HEK293T (cell line): ENCODE data around the gene MICU1.
"Not testable (repeated sequence)": the region's sequence is repeated elsewhere in the genome, so short reads cannot be mapped to it uniquely, and the experiment has no call there.

Experiments used
- CTCF ChIA-PET: fragments of 350-600 bp; formaldehyde crosslinking; extraction: SDS; loops from one replicate; lab custom pipeline; 2021; ENCODE audit warnings: antibody characterized with exemption, inconsistent platforms; lab: Yijun Ruan, JAX
- POLR2A ChIA-PET: fragments of 350-600 bp; formaldehyde crosslinking; extraction: SDS; loops from one replicate; lab custom pipeline; 2020; ENCODE audit warnings: antibody characterized with exemption, inconsistent platforms; lab: Yijun Ruan, JAX
- DNase-seq: peaks from one replicate; pipeline ENCODE4 v3.0.0; 2012; ENCODE audit warnings: mixed read lengths; ENCODE audit errors: extremely low spot score
- ARNT ChIP-seq: fragments of 450-650 bp; IDR thresholded peaks from 2 replicates; pipeline ENCODE4 v1.6.1; 2017; ENCODE audit warnings: mild to moderate bottlenecking
- BHLHE40 ChIP-seq: fragments of 450-650 bp; IDR thresholded peaks from 2 replicates; pipeline ENCODE4 v1.6.1; 2016; ENCODE audit warnings: mild to moderate bottlenecking, moderate library complexity, borderline replicate concordance
- CTBP1 ChIP-seq: fragments of 450-650 bp; IDR thresholded peaks from 2 replicates; pipeline ENCODE4 v1.6.1; 2016; ENCODE audit warnings: borderline replicate concordance
- ELF4 ChIP-seq: fragments of 450-650 bp; IDR thresholded peaks from 2 replicates; pipeline ENCODE4 v1.6.1; 2017; ENCODE audit warnings: antibody characterized with exemption
- FOXA1 ChIP-seq: fragments of 450-650 bp; IDR thresholded peaks from 2 replicates; pipeline ENCODE4 v1.6.1; 2016; ENCODE audit warnings: mild to moderate bottlenecking
- FOXK2 ChIP-seq: fragments of 450-650 bp; IDR thresholded peaks from 2 replicates; pipeline ENCODE4 v1.6.1; 2016; ENCODE audit warnings: mild to moderate bottlenecking
- FOXM1 ChIP-seq: fragments of 450-650 bp; IDR thresholded peaks from 2 replicates; pipeline ENCODE4 v1.6.1; 2017; ENCODE audit warnings: mild to moderate bottlenecking, borderline replicate concordance
- HDGF ChIP-seq: fragments of 450-650 bp; IDR thresholded peaks from 2 replicates; pipeline ENCODE4 v1.6.1; 2017; ENCODE audit warnings: antibody characterized with exemption, borderline replicate concordance
- L3MBTL2 ChIP-seq: fragments of 450-650 bp; conservative IDR thresholded peaks from 2 replicates; pipeline ENCODE4 v1.6.1; 2016; ENCODE audit warnings: mild to moderate bottlenecking
- LEF1 ChIP-seq: fragments of 450-650 bp; IDR thresholded peaks from 2 replicates; pipeline ENCODE4 v1.6.1; 2017; ENCODE audit warnings: mild to moderate bottlenecking, borderline replicate concordance
- NFRKB ChIP-seq: fragments of 450-650 bp; IDR thresholded peaks from 2 replicates; pipeline ENCODE4 v1.6.1; 2016; ENCODE audit warnings: mild to moderate bottlenecking, moderate library complexity
- SP1 ChIP-seq: fragments of 450-650 bp; IDR thresholded peaks from 2 replicates; pipeline ENCODE4 v1.6.1; 2017
- SUZ12 ChIP-seq: fragments of 450-650 bp; IDR thresholded peaks from 2 replicates; pipeline ENCODE4 v1.6.1; 2016; ENCODE audit warnings: mild to moderate bottlenecking
- TARDBP ChIP-seq: fragments of 450-650 bp; IDR thresholded peaks from 2 replicates; pipeline ENCODE4 v1.6.1; 2016
- ZNF384 ChIP-seq: fragments of 450-650 bp; IDR thresholded peaks from 2 replicates; pipeline ENCODE4 v1.6.1; 2016
- TF ChIP-seq, protein P1 (sequence below): fragments of 450-650 bp; IDR thresholded peaks from 2 replicates; pipeline ENCODE4 v1.6.1; 2016

The MICU1 gene

DNA sequence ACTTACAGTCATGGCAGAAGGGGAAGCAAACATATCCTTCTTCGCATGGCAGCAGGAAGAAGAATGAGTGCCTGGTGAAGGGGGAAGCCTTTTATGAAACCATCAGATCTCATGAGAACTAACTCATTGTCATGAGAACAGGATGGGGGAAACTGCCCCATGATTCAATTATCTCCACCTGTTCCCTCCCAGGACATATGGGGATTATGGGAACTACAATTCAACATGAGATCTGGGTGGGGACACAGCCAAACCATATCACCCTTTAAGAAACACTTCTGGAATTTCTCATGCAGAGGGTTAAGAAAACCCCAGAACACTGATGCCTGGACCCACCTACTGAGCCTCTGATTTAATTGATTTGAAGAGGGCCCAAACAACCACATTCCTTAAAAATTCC, 207.9 kb downstream of the MICU1 start:
- TF ChIP-seq ELF4, result no peak
- TF ChIP-seq SP1, result no peak
- TF ChIP-seq SUZ12, result no peak
- no peak for TF ChIP-seq LEF1
- no peak for TF ChIP-seq ARNT
- TF ChIP-seq BHLHE40, result no peak
- no peak for TF ChIP-seq FOXA1
- no peak for TF ChIP-seq CTBP1
- DNase-seq, result no peak
- ChIA-PET POLR2A (no interaction called here), CTCF (no interaction called here)

DNA sequence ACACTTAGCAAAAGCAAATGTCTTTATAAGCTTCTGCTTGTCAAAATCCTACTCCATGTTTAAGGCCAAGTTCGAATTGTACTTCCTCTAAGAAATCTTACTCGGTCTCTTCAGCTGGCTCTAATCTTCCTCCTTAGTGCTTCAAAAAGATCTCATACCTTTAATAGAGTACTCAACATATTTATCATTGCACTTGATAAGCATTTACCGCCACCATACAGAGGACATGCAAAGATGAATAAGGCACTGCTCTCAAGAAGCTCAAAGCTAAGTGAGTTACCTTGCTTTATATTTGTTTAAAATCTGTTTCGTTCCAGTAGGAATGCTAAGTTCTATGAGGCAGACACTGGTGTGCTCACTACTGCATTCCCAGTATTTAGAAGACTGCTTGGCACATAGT, 209.2 kb downstream of the MICU1 start:
- DNase-seq, result no peak
- TF ChIP-seq HDGF, result no peak
- no peak for TF ChIP-seq ARNT
- TF ChIP-seq, protein P1, sequence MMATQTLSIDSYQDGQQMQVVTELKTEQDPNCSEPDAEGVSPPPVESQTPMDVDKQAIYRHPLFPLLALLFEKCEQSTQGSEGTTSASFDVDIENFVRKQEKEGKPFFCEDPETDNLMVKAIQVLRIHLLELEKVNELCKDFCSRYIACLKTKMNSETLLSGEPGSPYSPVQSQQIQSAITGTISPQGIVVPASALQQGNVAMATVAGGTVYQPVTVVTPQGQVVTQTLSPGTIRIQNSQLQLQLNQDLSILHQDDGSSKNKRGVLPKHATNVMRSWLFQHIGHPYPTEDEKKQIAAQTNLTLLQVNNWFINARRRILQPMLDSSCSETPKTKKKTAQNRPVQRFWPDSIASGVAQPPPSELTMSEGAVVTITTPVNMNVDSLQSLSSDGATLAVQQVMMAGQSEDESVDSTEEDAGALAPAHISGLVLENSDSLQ, result no peak
- no peak for TF ChIP-seq SUZ12
- TF ChIP-seq FOXM1, result no peak
- no peak for TF ChIP-seq ELF4
- TF ChIP-seq FOXA1, result no peak
- no peak for TF ChIP-seq L3MBTL2
- POLR2A ChIA-PET, result no interaction called here
- CTCF ChIA-PET, result no interaction called here

DNA sequence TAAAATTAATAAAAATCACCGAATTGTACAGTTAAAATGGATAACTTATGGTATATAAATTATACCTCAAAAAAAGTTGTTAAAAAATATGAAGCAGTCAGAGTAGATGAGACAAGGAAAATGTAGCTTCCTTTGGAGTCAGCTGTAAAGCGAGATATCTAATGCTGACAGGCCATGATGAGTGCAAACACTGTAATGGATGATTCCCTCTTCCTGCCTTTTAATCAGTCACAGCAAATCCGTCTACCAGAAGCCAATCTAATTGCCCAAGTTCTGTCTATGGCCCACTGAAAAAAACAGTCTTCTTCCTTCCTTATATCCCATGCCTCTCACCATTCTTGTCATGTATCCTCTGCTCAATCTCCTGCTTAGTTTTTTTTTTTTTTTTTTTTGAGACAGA, 211.2 kb downstream of the MICU1 start:
- ChIA-PET CTCF (no interaction called here), POLR2A (no interaction called here)
- no peak for TF ChIP-seq L3MBTL2
- no peak for DNase-seq

DNA sequence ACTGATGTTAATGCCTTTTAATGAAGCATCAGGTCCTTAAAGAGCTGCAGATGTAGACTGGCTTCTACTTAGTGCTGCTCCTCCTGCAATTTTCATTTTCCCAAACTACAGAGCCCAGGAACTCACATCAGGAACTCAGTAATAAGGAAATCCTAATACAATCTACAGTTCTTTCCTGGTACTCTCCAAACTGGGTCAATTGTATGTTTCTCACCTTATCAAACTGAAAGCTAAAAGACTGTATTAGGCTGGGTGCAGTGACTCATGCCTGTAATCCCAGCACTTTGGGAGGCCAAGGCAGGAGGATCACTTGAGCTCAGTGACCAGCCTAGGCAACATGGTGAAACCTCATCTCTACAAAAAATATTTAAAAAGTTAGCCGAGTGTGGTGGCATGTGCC, 216.7 kb downstream of the MICU1 start:
- ChIA-PET CTCF (interaction anchor here (0.6 kb wide), 1 partner anchor 22 kb away, joined by 4 read pairs; no protein-coding TSS in a partner anchor), POLR2A (no interaction called here)

DNA sequence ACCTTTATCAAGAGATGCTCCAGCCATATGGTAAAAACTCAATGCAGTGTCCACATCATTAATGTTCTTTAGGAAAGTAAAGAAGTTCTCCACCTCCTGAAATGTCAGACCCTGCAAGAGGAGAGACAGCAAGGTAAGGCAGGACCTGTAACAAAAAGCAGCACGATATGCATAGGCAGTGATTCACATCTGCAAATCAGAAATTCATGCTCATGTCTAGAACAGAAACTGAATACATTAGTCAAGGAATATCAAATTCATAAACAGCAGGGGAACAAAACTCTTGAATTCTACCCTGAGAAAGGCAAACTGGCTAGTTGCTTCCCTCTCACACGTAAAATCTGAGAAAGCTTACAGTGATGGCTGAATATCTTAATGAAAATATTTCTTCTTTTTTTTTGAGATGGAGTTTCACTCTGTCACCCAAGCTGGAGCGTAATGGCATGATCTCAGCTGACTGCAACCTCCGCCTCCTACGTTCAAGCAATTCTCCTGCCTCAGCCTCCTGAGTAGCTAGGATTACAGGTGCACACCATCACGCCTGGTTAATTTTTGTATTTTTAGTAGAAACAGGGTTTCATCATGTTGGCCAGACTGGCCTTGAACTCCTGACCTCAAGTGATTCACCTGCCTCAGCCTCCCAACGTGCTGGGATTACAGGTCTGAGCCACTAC, 217.8 kb downstream of the MICU1 start:
- ChIA-PET POLR2A (no interaction called here), CTCF (no interaction called here)

More for the DNA sequence above, 216.7 kb downstream of the MICU1 start:
- TF ChIP-seq ARNT (no peak), LEF1 (no peak), FOXA1 (no peak), CTBP1 (no peak), NFRKB (no peak), L3MBTL2 (no peak), FOXM1 (no peak), TARDBP (no peak), BHLHE40 (no peak)
- DNase-seq, result no peak

DNA sequence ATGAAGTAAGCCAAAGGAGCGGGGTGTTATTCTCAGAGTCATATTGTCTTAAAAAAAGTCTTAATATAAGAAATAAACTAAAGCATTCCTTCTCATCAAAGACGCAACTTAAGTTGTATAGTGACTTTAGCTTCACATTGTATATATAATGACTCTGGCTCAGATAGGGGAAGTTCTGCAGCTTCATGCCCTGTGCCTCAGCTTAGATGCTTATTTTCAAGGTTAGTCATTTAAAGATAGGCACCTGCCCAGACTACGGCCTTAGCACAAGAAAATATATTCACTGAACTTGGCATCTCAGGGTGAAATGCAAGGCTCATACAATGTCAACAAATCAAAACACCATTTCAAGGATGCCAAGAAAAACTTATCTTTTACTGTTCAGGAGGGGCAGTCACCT, 218.4 kb downstream of the MICU1 start:
- CTCF ChIA-PET, result no interaction called here
- POLR2A ChIA-PET, result no interaction called here
- DNase-seq, result no peak
- TF ChIP-seq FOXK2 (no peak), FOXM1 (no peak), NFRKB (no peak), ZNF384 (no peak), SP1 (no peak), ARNT (no peak), HDGF (no peak), CTBP1 (no peak), LEF1 (no peak)
- TF ChIP-seq, protein P1, result no peak

More for the DNA sequence above, 217.8 kb downstream of the MICU1 start:
- TF ChIP-seq ZNF384, result no peak
- TF ChIP-seq SUZ12, result no peak
- no peak for TF ChIP-seq TARDBP
- TF ChIP-seq FOXM1, result no peak
- TF ChIP-seq L3MBTL2, result no peak
- no peak for TF ChIP-seq FOXK2
- no peak for TF ChIP-seq LEF1
- TF ChIP-seq, protein P1, result no peak
- no peak for TF ChIP-seq NFRKB
- TF ChIP-seq FOXA1, result no peak
- TF ChIP-seq CTBP1, result no peak
- no peak for TF ChIP-seq BHLHE40
- no peak for TF ChIP-seq ELF4
- no peak for TF ChIP-seq HDGF
- no peak for TF ChIP-seq ARNT
- DNase-seq, result no peak

DNA sequence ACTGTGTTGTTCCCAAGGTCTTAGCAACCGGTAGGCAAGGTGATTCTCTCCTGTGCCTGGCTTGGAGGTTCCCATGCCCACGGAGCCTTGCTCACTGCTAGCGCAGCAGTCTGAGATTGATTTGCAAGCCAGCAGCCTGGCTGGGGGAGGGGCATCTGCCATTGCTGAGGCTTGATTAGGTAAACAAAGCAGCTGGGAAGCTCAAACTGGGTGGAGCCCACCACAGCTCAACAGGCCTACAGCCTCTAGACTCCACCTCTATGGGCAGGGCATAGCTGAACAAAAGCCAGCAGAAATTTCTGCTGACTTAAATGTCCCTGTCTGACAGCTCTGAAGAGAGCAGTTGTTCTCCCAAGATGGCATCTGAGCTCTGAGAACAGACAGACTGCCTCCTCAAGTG, 230.3 kb downstream of the MICU1 start:
- POLR2A ChIA-PET, DNase-seq: not testable (repeated sequence)
- CTCF ChIA-PET, result interaction anchor here (0.6 kb wide), 1 partner anchor 10 kb away, joined by 7 read pairs; no protein-coding TSS in a partner anchor
